ENCODE measurements around the gene CD96. TPM values are rescaled to one million over a fixed set of nuclear protein-coding genes. Genes with fewer than 3 reads are reported as not detected.

Gene CD96
- total and polyA plus RNA-seq, 2 donors (not counting 3 experiments of a cell fraction or from before 2014, with no cell fraction given), result not detected

GRCh38 chr3:111615880-111616279, 73.9 kb downstream of the CD96 start:
- no peak for FAIRE-seq
- no peaks in the 10 kb centered on the region for H4K20me1 ChIP-seq (replicated peaks; ENCODE audit: control insufficient read depth, extremely low read depth, insufficient read depth, low read length)

More at GRCh38 chr3:111615880-111616279, 73.9 kb downstream of the CD96 start:
- DNase-seq (ENCODE audit: low read depth, low spot score), result no peak
- H3K27ac ChIP-seq (ENCODE audit: insufficient read depth, low read depth, low read length), result no peak overlapping the region
- no peak overlapping the region for H3K9ac ChIP-seq (replicated peaks; ENCODE audit: extremely low read depth, insufficient read depth, low read length)
- H3K4me2 ChIP-seq (ENCODE audit: insufficient read depth, low read length), result no peak overlapping the region
- no peaks in the 10 kb centered on the region for H3K79me2 ChIP-seq (ENCODE audit: control insufficient read depth, insufficient read depth, low read length)
- H2AFZ ChIP-seq (ENCODE audit: low read depth, low read length), result no peak overlapping the region
- BruUV-seq (replicated peaks), result no TSS peak
- intact Hi-C loops (cut with micrococcal nuclease) (no loop called here), dilution Hi-C loops (cut with MboI; ENCODE audit: extremely low pct_ligation_motif_present, low sequenced_read_pairs) (no loop called here)
- H3K9me3 ChIP-seq (replicated peaks; ENCODE audit: control insufficient read depth, insufficient read depth, low read length), result no peaks in the 10 kb centered on the region
- peaks cover 2 to 4% of the 10 kb centered on the region in 2 experiments for H3K27me3 ChIP-seq (ENCODE audit: control insufficient read depth in 2 of 2, insufficient read depth in 2 of 2, low read length in 2 of 2)
- ChIA-PET CTCF (interaction anchor here (1.1 kb wide), 1 partner anchor 38 kb away, joined by 3 read pairs; no protein-coding TSS in a partner anchor), POLR2A (no interaction called here)
- H3K4me3 ChIP-seq (replicated peaks in 1 of 3; ENCODE audit: insufficient read depth in 1 of 3, low read depth in 1 of 3, low read length in 3 of 3), result no peak overlapping the region
- no peaks in the 10 kb centered on the region for H3K4me1 ChIP-seq (ENCODE audit: control insufficient read depth, extremely low read depth, insufficient read depth, low read length)
- H3K9me1 ChIP-seq (replicated peaks; ENCODE audit: control insufficient read depth, extremely low read depth, insufficient read depth, low read length), result no peaks in the 10 kb centered on the region
- H3K36me3 ChIP-seq (ENCODE audit: control insufficient read depth in 2 of 2, extremely low read depth in 1 of 2, insufficient read depth in 2 of 2, low read length in 2 of 2), result no peaks in the 10 kb centered on the region
- TF ChIP-seq CTCF (IDR thresholded peaks at IDR 0.05; ENCODE audit: extremely low read depth in 1 of 2, insufficient read depth in 1 of 2, low read depth in 1 of 2, low read length in 2 of 2), result no peak
- no peak for TF ChIP-seq EZH2 (IDR thresholded peaks at IDR 0.05; ENCODE audit: borderline replicate concordance, low read depth, low read length, severe bottlenecking)
- no peak for TF ChIP-seq JUN (IDR thresholded peaks at IDR 0.05; ENCODE audit: borderline replicate concordance, insufficient read depth, insufficient read length, low read depth)
- no peak for TF ChIP-seq MYC (IDR thresholded peaks at IDR 0.05; ENCODE audit: low read depth, low read length)
- no peak for TF ChIP-seq POLR2AphosphoS5 (IDR thresholded peaks at IDR 0.05; ENCODE audit: insufficient read depth, low read depth, low read length)
- no peak for TF ChIP-seq MAX (IDR thresholded peaks at IDR 0.05; ENCODE audit: insufficient read depth, insufficient read length)
- TF ChIP-seq POLR2A (IDR thresholded peaks at IDR 0.05; ENCODE audit: low read depth, low read length), result no peak

Measured in endothelial cell of umbilical vein (primary cell).